Epithelial cell of proximal tubule (primary cell): Measurements from ENCODE around the gene GMPR. TPM values are rescaled to one million over a fixed set of nuclear protein-coding genes. Genes with fewer than 3 reads are reported as not detected.

Source experiments
- DNase-seq: peaks from one replicate; pipeline ENCODE4 v3.0.0-alpha.2; 2011; ENCODE audit warnings: low read depth
- H3K4me3 ChIP-seq: 2 replicates; pipeline ENCODE4 v1.5.1; 2011; ENCODE audit warnings: low read depth, mild to moderate bottlenecking, low read length
- CTCF ChIP-seq: conservative IDR thresholded peaks from 2 replicates; pipeline ENCODE4 v1.5.1; 2012; ENCODE audit warnings: low read depth, mild to moderate bottlenecking, low read length
- total RNA-seq: library from RNA; depleted of rRNA; stranded (reverse); fragments of >200 nt; gene quantifications from 2 replicates; pipeline ENCODE4 v1.2.3, GENCODE V29; 2015

The GMPR gene
- total RNA-seq, 1 donor from 2014 or later = 0.81 TPM

DNA sequence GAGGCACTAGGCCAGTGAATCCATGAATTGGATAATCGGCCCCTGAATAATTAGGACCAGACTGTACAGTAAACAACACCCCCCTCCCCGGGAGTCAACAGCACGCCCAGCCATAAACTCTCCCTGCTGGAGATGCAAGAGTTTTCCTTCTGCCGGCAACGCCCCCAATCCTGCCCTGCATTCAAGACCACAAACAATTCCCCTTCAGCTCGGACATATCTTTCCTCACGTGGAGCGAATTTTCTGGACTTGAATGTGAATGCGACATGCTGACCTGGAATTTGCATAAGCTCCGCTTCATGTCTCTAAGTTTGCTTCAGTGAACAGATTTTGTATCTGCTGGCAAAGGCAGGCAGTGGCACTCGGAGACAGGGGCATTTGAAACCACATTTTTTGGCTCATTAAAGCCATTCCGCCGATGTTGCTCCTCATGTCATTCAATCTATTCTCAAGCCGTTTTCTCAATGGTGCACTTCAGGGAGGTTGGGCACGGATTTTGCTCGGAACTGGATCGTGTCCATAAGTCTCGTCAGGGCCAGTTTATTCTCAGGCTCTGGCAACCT lies 38.0 kb upstream of the GMPR start:
- TF ChIP-seq CTCF = no peak
- peak overlapping the region; percentile 36 for H3K4me3 ChIP-seq
- no peak for DNase-seq

- DNase-seq = no peak
- no peak for TF ChIP-seq CTCF
- no peak overlapping the region for H3K4me3 ChIP-seq
Observed at GRCh38 chr6:16201706-16202105, 36.7 kb upstream of the GMPR start.

- no peak for TF ChIP-seq CTCF
- DNase-seq = no peak
- H3K4me3 ChIP-seq = no peak overlapping the region
Observed at GRCh38 chr6:16204653-16205376, 33.6 kb upstream of the GMPR start.

DNA sequence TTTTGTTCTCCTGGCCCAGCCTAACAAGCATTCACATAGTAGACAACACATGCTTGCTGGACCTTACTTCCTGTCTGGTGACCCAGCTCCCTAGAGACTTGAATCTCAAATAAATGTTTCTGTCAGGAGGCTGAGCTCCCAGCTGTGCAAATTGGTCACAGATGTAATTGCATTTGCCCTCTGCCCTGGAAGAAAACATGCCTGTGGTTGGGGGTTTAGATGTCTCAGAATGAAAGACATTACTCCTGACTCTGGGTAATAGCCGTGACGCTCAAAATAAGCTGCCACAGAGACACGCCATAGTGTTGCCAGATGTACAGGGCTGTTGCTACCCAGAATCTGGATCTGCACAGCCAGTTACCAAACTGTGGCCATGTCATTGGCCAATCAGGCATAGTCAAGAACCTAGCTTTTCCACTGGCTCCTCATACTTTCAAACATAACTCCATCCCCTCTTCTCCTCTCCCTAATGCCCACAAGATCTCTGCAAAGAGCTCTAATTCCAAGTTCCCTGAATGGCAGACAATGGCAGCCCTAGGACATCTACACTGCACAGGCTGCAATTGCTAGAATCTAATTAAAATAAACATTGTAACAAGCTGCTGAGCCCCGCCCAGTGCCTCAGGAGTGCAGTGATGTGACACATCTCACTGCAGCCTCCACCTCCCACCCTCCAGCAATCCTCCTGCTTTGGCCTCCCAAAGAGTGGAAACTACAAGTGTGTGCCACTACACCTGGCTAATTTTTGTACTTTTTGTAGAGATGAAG lies 32.8 kb upstream of the GMPR start:
- no peak for TF ChIP-seq CTCF
- DNase-seq = no peak
- no peak overlapping the region for H3K4me3 ChIP-seq

DNA sequence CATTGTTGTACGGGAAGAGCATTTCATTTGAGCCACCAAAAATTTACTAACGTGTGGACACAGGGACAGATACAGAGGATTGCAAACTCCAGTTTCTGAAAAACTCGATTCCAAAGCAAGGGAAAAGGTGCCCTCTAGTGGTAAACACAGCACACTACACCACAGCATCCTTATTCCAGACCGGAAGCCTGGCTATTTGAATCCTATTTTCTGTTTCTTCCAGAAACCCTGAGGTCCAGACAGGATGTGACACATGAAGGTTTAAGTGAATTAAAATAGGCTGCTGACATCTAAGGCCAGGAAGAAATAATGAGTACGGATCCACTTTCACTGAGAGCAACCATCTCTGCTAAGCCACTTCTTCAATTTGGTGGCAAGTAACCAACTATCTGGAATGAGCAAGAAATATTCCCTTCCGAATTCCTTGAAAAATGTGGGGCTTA lies 31.8 kb upstream of the GMPR start:
- peak; percentile 96 for TF ChIP-seq CTCF
- DNase-seq = no peak
- H3K4me3 ChIP-seq = no peak overlapping the region

DNA sequence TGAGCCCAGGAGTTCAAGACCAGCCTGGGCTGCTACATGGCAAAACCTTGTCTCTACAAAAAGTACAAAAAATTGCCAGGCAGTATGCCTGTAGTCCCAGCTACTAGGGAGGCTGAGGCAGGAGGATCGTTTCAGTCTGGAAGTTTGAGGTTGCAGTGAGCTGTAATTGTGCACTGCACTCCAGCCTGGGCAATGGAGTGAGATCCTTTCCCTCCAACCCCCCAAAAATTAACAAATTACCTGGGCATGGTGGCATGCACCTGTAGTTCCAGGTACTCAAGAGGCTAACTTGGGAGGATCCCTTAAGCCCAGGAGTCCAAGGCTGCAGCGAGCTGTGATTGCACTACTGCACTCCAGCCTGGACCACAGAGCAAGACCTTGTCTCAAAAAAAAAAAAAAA lies 29.4 kb upstream of the GMPR start:
- no peak for DNase-seq
- TF ChIP-seq CTCF = no peak

More for the DNA sequence above, 29.4 kb upstream of the GMPR start:
- no peak overlapping the region for H3K4me3 ChIP-seq
